Epithelial cell of esophagus (primary cell): ENCODE measurements around the gene PRR15.

Experiments
- DNase-seq: peaks from one replicate; pipeline ENCODE4 v3.0.0; 2010; ENCODE audit warnings: low read depth
- H3K4me3 ChIP-seq: 2 replicates; pipeline ENCODE4 v1.5.1; 2011; ENCODE audit warnings: mild to moderate bottlenecking, low read length, control low read depth
- TF ChIP-seq, protein P1 (sequence below): IDR thresholded peaks from 2 replicates; pipeline ENCODE4 v1.5.1; 2011; ENCODE audit warnings: low read depth, mild to moderate bottlenecking, low read length, control low read depth, inconsistent platforms; ENCODE audit not compliant: insufficient read depth; ENCODE audit errors: missing control alignments

The PRR15 gene

DNA sequence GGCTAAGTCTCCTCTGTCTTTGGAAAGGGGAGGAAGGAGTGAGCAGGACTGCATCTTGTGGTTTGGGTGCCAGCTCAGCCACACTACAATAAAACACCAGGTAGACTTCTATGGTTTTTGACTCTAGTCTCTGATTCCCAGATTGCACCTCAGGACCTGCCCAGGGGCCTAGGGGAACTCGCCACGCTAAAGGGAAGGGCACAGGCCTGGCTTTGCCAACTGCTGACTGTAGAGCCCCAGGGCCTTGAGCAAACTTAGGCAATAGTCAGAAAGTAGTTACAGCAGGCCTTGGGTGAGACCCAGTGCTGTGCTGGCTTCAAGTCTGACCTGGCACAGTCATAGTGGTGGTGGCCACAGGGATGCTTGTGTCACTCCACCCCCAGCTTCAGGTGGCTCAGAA lies 24.2 kb upstream of the PRR15 start:
- no peak overlapping the region for H3K4me3 ChIP-seq
- TF ChIP-seq, protein P1, sequence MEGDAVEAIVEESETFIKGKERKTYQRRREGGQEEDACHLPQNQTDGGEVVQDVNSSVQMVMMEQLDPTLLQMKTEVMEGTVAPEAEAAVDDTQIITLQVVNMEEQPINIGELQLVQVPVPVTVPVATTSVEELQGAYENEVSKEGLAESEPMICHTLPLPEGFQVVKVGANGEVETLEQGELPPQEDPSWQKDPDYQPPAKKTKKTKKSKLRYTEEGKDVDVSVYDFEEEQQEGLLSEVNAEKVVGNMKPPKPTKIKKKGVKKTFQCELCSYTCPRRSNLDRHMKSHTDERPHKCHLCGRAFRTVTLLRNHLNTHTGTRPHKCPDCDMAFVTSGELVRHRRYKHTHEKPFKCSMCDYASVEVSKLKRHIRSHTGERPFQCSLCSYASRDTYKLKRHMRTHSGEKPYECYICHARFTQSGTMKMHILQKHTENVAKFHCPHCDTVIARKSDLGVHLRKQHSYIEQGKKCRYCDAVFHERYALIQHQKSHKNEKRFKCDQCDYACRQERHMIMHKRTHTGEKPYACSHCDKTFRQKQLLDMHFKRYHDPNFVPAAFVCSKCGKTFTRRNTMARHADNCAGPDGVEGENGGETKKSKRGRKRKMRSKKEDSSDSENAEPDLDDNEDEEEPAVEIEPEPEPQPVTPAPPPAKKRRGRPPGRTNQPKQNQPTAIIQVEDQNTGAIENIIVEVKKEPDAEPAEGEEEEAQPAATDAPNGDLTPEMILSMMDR, result no peak
- peak; percentile 63 for DNase-seq

DNA sequence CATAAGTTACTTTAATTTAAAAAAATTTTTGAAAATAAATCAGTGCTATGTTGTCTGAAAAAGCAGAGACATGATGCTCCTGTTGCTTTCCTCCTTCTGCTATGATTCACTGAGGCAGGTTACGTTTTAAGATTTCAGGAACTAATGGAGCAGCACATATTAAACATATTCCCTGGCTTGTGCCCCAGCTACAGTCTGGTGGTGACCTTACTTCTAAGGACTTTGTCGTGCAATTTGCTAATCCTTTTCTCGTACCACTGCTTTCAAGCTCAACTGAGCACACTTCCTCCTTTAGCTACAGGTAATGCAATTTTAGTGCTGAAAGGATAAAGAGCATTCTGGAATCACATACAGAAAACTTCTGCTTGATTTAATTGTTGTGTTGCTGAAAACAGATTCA lies 16.2 kb upstream of the PRR15 start:
- no peak overlapping the region for H3K4me3 ChIP-seq
- no peak for DNase-seq
- TF ChIP-seq, protein P1, result no peak

DNA sequence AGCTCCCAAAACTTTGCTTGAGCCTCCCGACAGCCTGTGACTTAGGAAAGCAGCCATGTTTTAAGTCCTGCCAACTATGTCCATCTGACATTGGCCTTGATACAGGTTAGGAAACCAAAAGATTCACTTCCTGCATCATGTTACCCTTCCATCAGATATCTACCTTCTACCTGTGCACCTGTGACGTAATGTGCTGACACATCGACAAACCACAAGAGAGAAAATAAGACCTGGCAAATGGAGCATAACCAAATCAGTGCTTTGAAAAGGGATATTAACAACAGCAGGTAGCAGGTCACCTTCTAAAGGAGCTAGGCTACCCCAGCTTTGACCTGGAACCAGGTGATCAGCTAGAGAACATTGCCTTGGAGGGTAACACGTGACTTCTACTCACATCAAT lies 14.8 kb upstream of the PRR15 start:
- DNase-seq, result peak; percentile 29
- TF ChIP-seq, protein P1, result no peak
- H3K4me3 ChIP-seq, result no peak overlapping the region

DNA sequence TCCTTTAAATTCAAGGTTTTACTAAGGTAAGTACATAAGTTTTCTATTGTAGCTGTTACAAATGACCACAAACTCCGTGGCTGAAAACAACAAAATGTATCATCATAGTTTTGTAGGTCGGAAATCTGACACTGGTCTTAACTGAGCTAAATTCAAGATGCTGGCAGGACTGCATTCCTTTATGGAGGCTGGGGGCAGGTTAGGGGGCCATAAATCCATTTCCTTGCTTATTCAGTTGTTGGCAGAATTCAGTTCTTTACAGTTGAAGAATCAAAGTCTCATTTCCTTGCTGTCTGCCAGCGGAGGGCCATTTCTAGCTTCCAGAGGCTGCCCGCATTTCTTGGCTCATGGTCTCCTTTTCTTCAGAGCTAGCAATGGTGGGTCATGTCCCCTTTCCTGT lies 11.2 kb upstream of the PRR15 start:
- no peak for DNase-seq
- H3K4me3 ChIP-seq, result no peak overlapping the region
- TF ChIP-seq, protein P1, result no peak

DNA sequence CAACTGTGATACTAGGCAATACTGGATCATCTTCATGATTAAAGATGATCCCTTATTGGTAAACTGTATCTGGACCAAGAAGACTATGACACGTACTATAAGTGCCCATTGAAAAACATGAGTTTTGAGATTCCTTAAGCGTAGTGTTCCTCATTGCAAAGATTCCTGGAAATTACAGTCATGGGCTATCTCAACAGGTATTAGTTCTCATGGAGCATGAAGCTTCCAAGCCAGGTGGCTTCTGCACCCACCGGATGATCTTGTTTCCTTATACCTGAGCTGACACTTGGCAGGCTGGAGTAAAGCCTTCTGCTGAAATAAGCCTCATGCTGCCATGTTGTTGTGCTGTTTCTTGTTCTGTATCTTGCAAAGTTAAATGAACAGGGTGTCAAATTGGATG lies 8.6 kb upstream of the PRR15 start:
- no peak overlapping the region for H3K4me3 ChIP-seq
- DNase-seq, result no peak
- TF ChIP-seq, protein P1, result no peak

DNA sequence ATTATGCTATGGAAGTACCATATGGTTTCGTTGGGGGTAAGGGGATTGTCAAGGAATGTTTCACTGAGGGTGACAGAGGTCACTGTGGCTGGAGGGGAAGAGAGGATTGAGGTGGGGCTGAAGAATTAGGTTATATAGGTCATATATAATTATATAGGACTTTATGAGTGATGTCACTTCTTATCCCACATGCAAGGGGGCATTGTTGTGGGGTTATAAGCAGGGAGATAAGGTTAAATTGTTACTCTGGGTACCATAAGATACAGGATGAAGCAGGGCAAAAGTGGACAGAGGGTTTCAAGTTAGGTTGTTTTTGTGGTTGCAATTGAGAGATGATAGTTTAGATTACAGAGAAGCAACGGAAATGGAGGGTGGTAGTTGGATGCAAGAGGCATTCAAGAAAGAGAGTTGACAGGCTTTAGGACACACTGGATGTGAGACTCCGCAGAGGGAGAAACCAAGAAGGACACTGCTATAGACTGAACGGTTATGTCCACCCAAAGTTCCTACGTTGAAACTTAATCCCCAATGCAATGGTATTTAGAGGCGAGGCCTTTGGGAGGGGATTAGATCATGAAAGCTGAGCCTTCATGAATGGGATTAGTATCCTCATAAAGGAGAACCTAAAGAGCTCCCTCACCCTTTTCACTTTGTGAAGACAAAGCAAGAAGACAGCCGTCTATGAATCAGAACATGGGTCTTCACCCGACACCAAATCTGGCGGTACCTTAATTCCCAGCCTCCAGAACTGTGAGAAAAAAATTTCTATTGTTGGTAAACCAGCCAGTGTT lies 7.0 kb upstream of the PRR15 start:
- no peak for DNase-seq
- TF ChIP-seq, protein P1, result peak; percentile 13
- no peak overlapping the region for H3K4me3 ChIP-seq

DNA sequence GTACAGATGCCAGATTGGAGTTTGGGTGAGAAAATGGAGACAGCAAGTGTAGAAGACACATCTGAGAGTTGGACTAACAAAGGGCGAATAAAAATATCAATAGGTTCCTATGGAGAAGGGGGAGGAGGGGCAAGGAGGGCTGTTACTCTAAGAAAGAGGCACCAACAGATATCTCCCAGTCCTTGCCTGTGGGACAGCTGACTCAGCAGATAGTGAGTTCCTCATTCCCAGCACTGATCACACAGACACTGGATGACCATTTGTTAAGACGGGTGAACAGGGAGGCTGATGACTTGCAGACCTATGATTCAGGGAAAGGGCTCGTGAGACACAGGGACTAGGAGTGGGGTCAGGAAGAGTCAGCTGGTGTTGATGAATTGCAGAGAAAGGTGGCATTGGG lies 5.7 kb upstream of the PRR15 start:
- DNase-seq, result peak; percentile 41
- no peak overlapping the region for H3K4me3 ChIP-seq
- TF ChIP-seq, protein P1, result no peak
